Measurements from ENCODE around the gene AMOTL1. TPM values are rescaled to one million over a fixed set of nuclear protein-coding genes. Genes with fewer than 3 reads are reported as not detected.

Gene AMOTL1
- total RNA-seq, 2 experiments from 2014 or later: 0.08 TPM; not detected in 1

GRCh38 chr11:94907226-94907625 is 139.1 kb downstream of the AMOTL1 start:
- H3K9me3 ChIP-seq (ENCODE audit: control insufficient read depth in 1 of 2, insufficient read depth in 1 of 2, low read length in 2 of 2): no peaks in the 10 kb centered on the region
- intact Hi-C loops (cut with DNase I, micrococcal nuclease): no loop called here
- H3K36me3 Mint-ChIP-seq (ENCODE audit: low read depth): no peaks in the 10 kb centered on the region
- no peak overlapping the region for H3K27ac Mint-ChIP-seq
- no peaks in the 10 kb centered on the region for H3K4me1 ChIP-seq (ENCODE audit: insufficient read depth, low read length)
- DNase-seq: no peak
- TF ChIP-seq CTCF (IDR thresholded peaks at IDR 0.05): no peak
- POLR2A ChIA-PET: no interaction called here
- H3K27me3 ChIP-seq (ENCODE audit: control insufficient read depth in 1 of 2, insufficient read depth in 2 of 2, low read length in 2 of 2): no peaks in the 10 kb centered on the region
- no peak overlapping the region for H3K4me3 ChIP-seq (ENCODE audit: low read length)
- no peak for ATAC-seq (ENCODE audit: poor library complexity)
- no peaks in the 10 kb centered on the region for H3K4me1 Mint-ChIP-seq (ENCODE audit: low read depth)
- H3K4me3 Mint-ChIP-seq: no peak overlapping the region
- CTCF ChIA-PET: no interaction called here
- no peaks in the 10 kb centered on the region for H3K36me3 ChIP-seq (ENCODE audit: insufficient read depth, low read length)
- no peak overlapping the region for H3K27ac ChIP-seq (ENCODE audit: low read depth in 1 of 2, low read length in 2 of 2)
- no peaks in the 10 kb centered on the region for H3K27me3 Mint-ChIP-seq
- H3K9me3 Mint-ChIP-seq: peaks cover 2% of the 10 kb centered on the region

- POLR2A ChIA-PET: no interaction called here
- no peak overlapping the region for H3K4me3 ChIP-seq (ENCODE audit: low read length)
- H3K4me1 ChIP-seq (ENCODE audit: insufficient read depth, low read length): no peaks in the 10 kb centered on the region
- H3K4me1 Mint-ChIP-seq (ENCODE audit: low read depth): no peaks in the 10 kb centered on the region
- TF ChIP-seq CTCF (IDR thresholded peaks at IDR 0.05): no peak
- H3K36me3 ChIP-seq (ENCODE audit: insufficient read depth, low read length): no peaks in the 10 kb centered on the region
- H3K36me3 Mint-ChIP-seq (ENCODE audit: low read depth): no peaks in the 10 kb centered on the region
- CTCF ChIA-PET: no interaction called here
- DNase-seq: no peak
- H3K27ac ChIP-seq (ENCODE audit: low read depth in 1 of 2, low read length in 2 of 2): no peak overlapping the region
- H3K27ac Mint-ChIP-seq: no peak overlapping the region
- H3K9me3 ChIP-seq (ENCODE audit: control insufficient read depth in 1 of 2, insufficient read depth in 1 of 2, low read length in 2 of 2): no peaks in the 10 kb centered on the region
- H3K4me3 Mint-ChIP-seq: no peak overlapping the region
- H3K27me3 Mint-ChIP-seq: no peaks in the 10 kb centered on the region
- H3K27me3 ChIP-seq (ENCODE audit: control insufficient read depth in 1 of 2, insufficient read depth in 2 of 2, low read length in 2 of 2): no peaks in the 10 kb centered on the region
- no peak for ATAC-seq (ENCODE audit: poor library complexity)
- peaks cover 2% of the 10 kb centered on the region for H3K9me3 Mint-ChIP-seq
- intact Hi-C loops (cut with DNase I, micrococcal nuclease): no loop called here
Measured at GRCh38 chr11:94909371-94909820, 141.2 kb downstream of the AMOTL1 start.

- CTCF ChIA-PET: no interaction called here
- H3K27me3 ChIP-seq (ENCODE audit: control insufficient read depth in 1 of 2, insufficient read depth in 2 of 2, low read length in 2 of 2): no peaks in the 10 kb centered on the region
- intact Hi-C loops (cut with DNase I, micrococcal nuclease): no loop called here
- DNase-seq (no peak), ATAC-seq (ENCODE audit: poor library complexity) (no peak)
- no peak overlapping the region for H3K27ac Mint-ChIP-seq
- no peak overlapping the region for H3K4me3 ChIP-seq (ENCODE audit: low read length)
- H3K36me3 ChIP-seq (ENCODE audit: insufficient read depth, low read length): no peaks in the 10 kb centered on the region
- no peaks in the 10 kb centered on the region for H3K4me1 Mint-ChIP-seq (ENCODE audit: low read depth)
- no peak overlapping the region for H3K27ac ChIP-seq (ENCODE audit: low read depth in 1 of 2, low read length in 2 of 2)
- H3K4me3 Mint-ChIP-seq: no peak overlapping the region
- TF ChIP-seq CTCF (IDR thresholded peaks at IDR 0.05): no peak
- H3K4me1 ChIP-seq (ENCODE audit: insufficient read depth, low read length): no peaks in the 10 kb centered on the region
- H3K9me3 ChIP-seq (ENCODE audit: control insufficient read depth in 1 of 2, insufficient read depth in 1 of 2, low read length in 2 of 2): no peaks in the 10 kb centered on the region
- peaks cover 2% of the 10 kb centered on the region for H3K9me3 Mint-ChIP-seq
- H3K27me3 Mint-ChIP-seq: no peaks in the 10 kb centered on the region
- no peaks in the 10 kb centered on the region for H3K36me3 Mint-ChIP-seq (ENCODE audit: low read depth)
- POLR2A ChIA-PET: no interaction called here
Measured at GRCh38 chr11:94910270-94910669, 142.1 kb downstream of the AMOTL1 start.

Data from CD4-positive, alpha-beta T cell (primary cell).